HL-60 (cell line): ENCODE results near the gene POLR2J.
"Not testable (repeated sequence)": the region's sequence is repeated elsewhere in the genome, so short reads cannot be mapped to it uniquely, and the experiment has no call there.

ENCODE experiments used
- GABPA ChIP-seq: IDR thresholded peaks from 2 replicates; pipeline ENCODE4 v1.6.1; 2012; ENCODE audit warnings: low read depth
- POLR2AphosphoS5 ChIP-seq: IDR thresholded peaks from 2 replicates; pipeline ENCODE4 v1.6.1; 2012; ENCODE audit warnings: low read depth
- TF ChIP-seq, protein P1 (sequence below): IDR thresholded peaks from one replicate; pipeline ENCODE4 v1.5.1; 2011; ENCODE audit warnings: low read length, control low read depth, inconsistent platforms; ENCODE audit not compliant: insufficient read depth
- TF ChIP-seq, protein P2 (sequence below): IDR thresholded peaks from 2 replicates; pipeline ENCODE4 v1.6.1; 2012; ENCODE audit warnings: low read depth; ENCODE audit not compliant: insufficient replicate concordance

DNA sequence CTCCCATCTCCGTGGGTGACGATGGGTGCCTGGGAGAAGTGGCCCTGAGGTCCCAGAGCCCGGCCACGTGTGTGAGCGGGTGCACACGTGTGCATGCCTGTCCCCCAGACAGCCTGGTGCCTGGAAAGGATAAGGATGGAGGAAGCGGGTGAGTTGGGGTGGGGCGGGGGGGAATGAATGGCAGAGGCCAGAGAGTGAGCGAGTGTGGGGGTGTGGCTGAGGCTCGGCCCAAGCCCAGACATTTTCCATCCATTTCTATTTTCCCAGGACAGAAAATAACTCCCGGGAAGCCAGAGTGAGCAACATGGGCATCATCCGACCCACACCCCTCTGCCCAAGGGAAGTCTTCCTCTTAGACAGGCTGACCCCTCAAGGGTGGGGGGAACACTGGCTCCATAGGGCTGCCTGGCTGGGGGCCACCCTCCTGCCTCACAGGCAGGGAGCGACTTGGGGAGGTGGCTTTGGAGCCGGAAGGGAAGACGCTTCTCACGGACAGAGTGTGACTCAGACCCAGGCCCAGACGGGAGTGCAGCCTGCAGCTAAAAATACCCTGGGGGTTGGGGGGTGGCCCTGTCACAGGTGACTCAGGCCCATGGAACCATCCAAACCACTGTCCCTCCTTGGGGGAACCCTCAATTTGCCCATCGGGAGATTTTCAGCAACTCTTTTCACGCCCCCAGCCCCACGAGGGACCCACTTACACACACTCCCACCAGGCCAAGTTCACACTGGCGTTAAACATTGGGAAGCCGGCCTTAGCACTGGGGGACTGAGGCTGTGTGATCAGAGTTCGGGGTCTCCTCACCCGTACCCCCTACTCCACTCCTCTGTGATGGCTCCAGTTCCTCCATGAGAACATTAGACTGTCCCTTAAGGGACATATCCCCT lies 26.8 kb upstream of the POLR2J start:
- TF ChIP-seq, protein P1, sequence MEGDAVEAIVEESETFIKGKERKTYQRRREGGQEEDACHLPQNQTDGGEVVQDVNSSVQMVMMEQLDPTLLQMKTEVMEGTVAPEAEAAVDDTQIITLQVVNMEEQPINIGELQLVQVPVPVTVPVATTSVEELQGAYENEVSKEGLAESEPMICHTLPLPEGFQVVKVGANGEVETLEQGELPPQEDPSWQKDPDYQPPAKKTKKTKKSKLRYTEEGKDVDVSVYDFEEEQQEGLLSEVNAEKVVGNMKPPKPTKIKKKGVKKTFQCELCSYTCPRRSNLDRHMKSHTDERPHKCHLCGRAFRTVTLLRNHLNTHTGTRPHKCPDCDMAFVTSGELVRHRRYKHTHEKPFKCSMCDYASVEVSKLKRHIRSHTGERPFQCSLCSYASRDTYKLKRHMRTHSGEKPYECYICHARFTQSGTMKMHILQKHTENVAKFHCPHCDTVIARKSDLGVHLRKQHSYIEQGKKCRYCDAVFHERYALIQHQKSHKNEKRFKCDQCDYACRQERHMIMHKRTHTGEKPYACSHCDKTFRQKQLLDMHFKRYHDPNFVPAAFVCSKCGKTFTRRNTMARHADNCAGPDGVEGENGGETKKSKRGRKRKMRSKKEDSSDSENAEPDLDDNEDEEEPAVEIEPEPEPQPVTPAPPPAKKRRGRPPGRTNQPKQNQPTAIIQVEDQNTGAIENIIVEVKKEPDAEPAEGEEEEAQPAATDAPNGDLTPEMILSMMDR: not testable (repeated sequence)
- not testable (repeated sequence) for TF ChIP-seq POLR2AphosphoS5, GABPA
- TF ChIP-seq, protein P2, sequence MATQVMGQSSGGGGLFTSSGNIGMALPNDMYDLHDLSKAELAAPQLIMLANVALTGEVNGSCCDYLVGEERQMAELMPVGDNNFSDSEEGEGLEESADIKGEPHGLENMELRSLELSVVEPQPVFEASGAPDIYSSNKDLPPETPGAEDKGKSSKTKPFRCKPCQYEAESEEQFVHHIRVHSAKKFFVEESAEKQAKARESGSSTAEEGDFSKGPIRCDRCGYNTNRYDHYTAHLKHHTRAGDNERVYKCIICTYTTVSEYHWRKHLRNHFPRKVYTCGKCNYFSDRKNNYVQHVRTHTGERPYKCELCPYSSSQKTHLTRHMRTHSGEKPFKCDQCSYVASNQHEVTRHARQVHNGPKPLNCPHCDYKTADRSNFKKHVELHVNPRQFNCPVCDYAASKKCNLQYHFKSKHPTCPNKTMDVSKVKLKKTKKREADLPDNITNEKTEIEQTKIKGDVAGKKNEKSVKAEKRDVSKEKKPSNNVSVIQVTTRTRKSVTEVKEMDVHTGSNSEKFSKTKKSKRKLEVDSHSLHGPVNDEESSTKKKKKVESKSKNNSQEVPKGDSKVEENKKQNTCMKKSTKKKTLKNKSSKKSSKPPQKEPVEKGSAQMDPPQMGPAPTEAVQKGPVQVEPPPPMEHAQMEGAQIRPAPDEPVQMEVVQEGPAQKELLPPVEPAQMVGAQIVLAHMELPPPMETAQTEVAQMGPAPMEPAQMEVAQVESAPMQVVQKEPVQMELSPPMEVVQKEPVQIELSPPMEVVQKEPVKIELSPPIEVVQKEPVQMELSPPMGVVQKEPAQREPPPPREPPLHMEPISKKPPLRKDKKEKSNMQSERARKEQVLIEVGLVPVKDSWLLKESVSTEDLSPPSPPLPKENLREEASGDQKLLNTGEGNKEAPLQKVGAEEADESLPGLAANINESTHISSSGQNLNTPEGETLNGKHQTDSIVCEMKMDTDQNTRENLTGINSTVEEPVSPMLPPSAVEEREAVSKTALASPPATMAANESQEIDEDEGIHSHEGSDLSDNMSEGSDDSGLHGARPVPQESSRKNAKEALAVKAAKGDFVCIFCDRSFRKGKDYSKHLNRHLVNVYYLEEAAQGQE: not testable (repeated sequence)
